NT2/D1 (cell line): ENCODE data around the gene AKR1C8.
"Not testable (repeated sequence)": the region's sequence is repeated elsewhere in the genome, so short reads cannot be mapped to it uniquely, and the experiment has no call there.

ENCODE experiments used
- DNase-seq: peaks from one replicate; pipeline ENCODE4 v3.0.0-alpha.2; 2011; ENCODE audit warnings: low read depth, low spot score
- H3K27me3 ChIP-seq: 2 replicates; pipeline ENCODE4 v1.6.0; 2011; ENCODE audit warnings: mild to moderate bottlenecking; ENCODE audit not compliant: insufficient read length, insufficient read depth
- H3K36me3 ChIP-seq: 2 replicates; pipeline ENCODE4 v1.6.1; 2011; ENCODE audit warnings: mild to moderate bottlenecking, low read length, mixed read lengths; ENCODE audit not compliant: insufficient read depth, insufficient read length
- H3K4me1 ChIP-seq: 2 replicates; pipeline ENCODE4 v1.5.1; 2011; ENCODE audit not compliant: insufficient read depth, insufficient read length
- H3K4me3 ChIP-seq: 2 replicates; pipeline ENCODE4 v1.5.1; 2011; ENCODE audit warnings: low read depth; ENCODE audit not compliant: insufficient read length
- H3K9ac ChIP-seq: 2 replicates; pipeline ENCODE4 v1.6.0; 2011; ENCODE audit warnings: low read depth; ENCODE audit not compliant: insufficient read length
- H3K9me3 ChIP-seq: 2 replicates; pipeline ENCODE4 v1.5.1; 2011; ENCODE audit warnings: mild to moderate bottlenecking, low read length; ENCODE audit not compliant: insufficient read depth
- SUZ12 ChIP-seq: IDR thresholded peaks from 2 replicates; pipeline ENCODE4 v1.6.1; 2011; ENCODE audit not compliant: insufficient read length, insufficient read depth; ENCODE audit errors: extremely low read depth
- YY1 ChIP-seq: IDR thresholded peaks from 2 replicates; pipeline ENCODE4 v1.6.1; 2011; ENCODE audit not compliant: insufficient read length, insufficient read depth
- ZNF274 ChIP-seq: IDR thresholded peaks from 2 replicates; pipeline ENCODE4 v1.6.1; 2011; ENCODE audit warnings: mild to moderate bottlenecking, low read depth, low read length

The AKR1C8 gene

GRCh38 chr10:5135581-5135980 is 49.4 kb downstream of the AKR1C8 start:
- DNase-seq, result no peak
- Histone ChIP-seq H3K9me3 (peaks cover 11% of the 10 kb centered on the region), H3K9ac (no peak overlapping the region), H3K27me3 (no peaks in the 10 kb centered on the region), H3K36me3 (no peaks in the 10 kb centered on the region), H3K4me3 (no peak overlapping the region), H3K4me1 (no peaks in the 10 kb centered on the region)
- no peak for TF ChIP-seq SUZ12
- TF ChIP-seq ZNF274, result no peak
- TF ChIP-seq YY1, result no peak

- H3K27me3 ChIP-seq, result no peaks in the 10 kb centered on the region
- H3K4me1 ChIP-seq, result no peaks in the 10 kb centered on the region
- H3K4me3 ChIP-seq, result no peak overlapping the region
- TF ChIP-seq YY1 (no peak), ZNF274 (no peak), SUZ12 (no peak)
- no peak for DNase-seq
- no peaks in the 10 kb centered on the region for H3K36me3 ChIP-seq
- no peaks in the 10 kb centered on the region; the same call in 1 of the 2 replicates for H3K9me3 ChIP-seq
- H3K9ac ChIP-seq, result no peak overlapping the region
Observed at GRCh38 chr10:5125315-5126044, 59.5 kb downstream of the AKR1C8 start.

GRCh38 chr10:5123886-5124285 is 61.1 kb downstream of the AKR1C8 start:
- Histone ChIP-seq H3K4me3 (no peak overlapping the region), H3K27me3 (no peaks in the 10 kb centered on the region), H3K9ac (no peak overlapping the region), H3K4me1 (no peaks in the 10 kb centered on the region), H3K9me3 (no peaks in the 10 kb centered on the region; the same call in 1 of the 2 replicates), H3K36me3 (no peaks in the 10 kb centered on the region)
- DNase-seq, result no peak
- TF ChIP-seq ZNF274 (no peak), SUZ12 (no peak), YY1 (no peak)

DNA sequence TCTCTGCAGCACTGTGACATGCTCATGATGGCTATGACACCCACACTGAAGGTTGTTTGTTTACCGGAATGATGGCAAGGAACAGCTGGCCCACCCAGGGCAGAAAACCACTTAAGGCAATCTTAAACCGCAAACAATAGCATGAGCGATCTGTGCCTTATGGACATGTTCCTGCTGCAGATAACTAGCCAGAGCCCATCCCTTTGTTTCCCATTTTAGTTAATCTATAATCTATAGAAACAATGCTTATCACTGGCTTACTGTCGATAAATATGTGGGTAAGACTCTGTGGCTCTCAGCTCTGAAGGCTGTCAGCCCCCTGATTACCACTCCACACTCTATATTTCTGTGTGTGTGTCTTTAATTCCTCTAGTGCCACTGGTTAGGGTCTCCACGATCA is 65.0 kb downstream of the AKR1C8 start:
- H3K27me3 ChIP-seq, DNase-seq, H3K9me3 ChIP-seq, H3K36me3 ChIP-seq, H3K4me1 ChIP-seq, H3K9ac ChIP-seq, H3K4me3 ChIP-seq: not testable (repeated sequence)

- H3K9me3 ChIP-seq, result no peaks in the 10 kb centered on the region; the same call in 1 of the 2 replicates
- no peaks in the 10 kb centered on the region for H3K36me3 ChIP-seq
- TF ChIP-seq YY1 (no peak), ZNF274 (no peak), SUZ12 (no peak)
- no peaks in the 10 kb centered on the region for H3K27me3 ChIP-seq
- H3K4me1 ChIP-seq, result no peaks in the 10 kb centered on the region
- no peak overlapping the region for H3K9ac ChIP-seq
- no peak for DNase-seq
- H3K4me3 ChIP-seq, result no peak overlapping the region
Observed at GRCh38 chr10:5117026-5117425, 67.9 kb downstream of the AKR1C8 start.

DNA sequence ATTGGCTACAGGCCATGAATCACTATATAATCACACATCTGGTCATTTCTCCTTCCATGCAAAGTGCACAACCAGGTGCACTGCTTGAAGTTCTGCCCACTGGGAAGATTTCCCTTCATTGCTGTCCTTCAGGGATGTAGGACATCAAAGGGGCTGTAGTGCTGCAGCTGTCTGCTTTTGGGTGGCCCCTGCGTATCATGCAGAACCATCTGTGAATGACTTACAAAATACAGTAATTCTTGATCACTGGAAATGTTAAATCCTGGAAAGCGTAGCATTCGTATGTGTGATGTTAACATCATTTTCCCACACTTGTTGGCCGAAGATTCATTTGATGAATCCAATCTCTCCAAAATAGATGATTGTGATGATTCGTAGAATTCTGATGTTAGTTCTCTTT is 68.3 kb downstream of the AKR1C8 start:
- no peaks in the 10 kb centered on the region; the same call in 1 of the 2 replicates for H3K9me3 ChIP-seq
- H3K9ac ChIP-seq, result no peak overlapping the region
- TF ChIP-seq ZNF274 (no peak), YY1 (no peak), SUZ12 (no peak)
- H3K4me1 ChIP-seq, result no peaks in the 10 kb centered on the region
- H3K4me3 ChIP-seq, result no peak overlapping the region
- no peaks in the 10 kb centered on the region for H3K36me3 ChIP-seq
- H3K27me3 ChIP-seq, result no peaks in the 10 kb centered on the region
- no peak for DNase-seq

GRCh38 chr10:5109861-5110260 is 75.1 kb downstream of the AKR1C8 start:
- H3K27me3 ChIP-seq, H3K4me1 ChIP-seq, DNase-seq, H3K36me3 ChIP-seq, H3K4me3 ChIP-seq, H3K9me3 ChIP-seq, H3K9ac ChIP-seq: not testable (repeated sequence)

DNA sequence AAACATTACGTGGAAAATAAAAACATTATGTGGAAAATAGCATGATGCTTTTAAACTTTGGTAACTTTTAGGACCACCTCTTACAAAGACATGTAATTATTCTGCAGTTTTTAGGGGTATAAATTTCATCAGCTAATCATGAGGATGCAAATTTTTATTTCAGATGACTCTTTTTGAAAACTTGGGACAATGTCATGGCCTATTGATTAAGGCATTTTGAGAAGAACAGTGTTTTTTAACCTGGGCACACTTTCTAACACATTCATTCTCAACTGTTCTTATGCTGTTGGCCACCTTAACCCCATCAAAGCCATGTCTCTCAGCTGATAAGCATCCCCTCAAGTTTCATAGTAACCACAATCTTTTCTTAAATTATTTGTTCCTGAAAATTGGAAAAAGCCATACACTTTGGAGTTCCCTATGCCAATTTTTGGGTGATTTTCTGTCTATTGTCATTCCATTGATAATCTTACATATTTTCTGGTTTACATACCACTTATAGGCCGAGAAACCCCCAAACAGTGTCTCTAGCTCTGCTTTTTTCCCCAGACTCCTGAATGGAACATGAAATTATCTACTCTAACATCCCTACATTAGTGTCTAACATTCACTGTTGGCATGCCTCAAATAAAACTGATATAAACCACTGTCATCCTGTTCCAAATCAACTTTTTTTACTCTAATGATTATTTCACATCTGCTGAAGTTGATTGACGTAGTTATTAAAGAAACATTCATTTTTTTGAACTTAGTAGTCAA is 76.1 kb downstream of the AKR1C8 start:
- H3K4me3 ChIP-seq, result no peak overlapping the region
- TF ChIP-seq SUZ12, result no peak
- TF ChIP-seq ZNF274, result no peak
- TF ChIP-seq YY1, result no peak
- H3K27me3 ChIP-seq, result no peaks in the 10 kb centered on the region
- no peak for DNase-seq
- H3K4me1 ChIP-seq, result no peaks in the 10 kb centered on the region
- H3K36me3 ChIP-seq, result no peaks in the 10 kb centered on the region
- H3K9me3 ChIP-seq, result 0 out of 2 replicates have a peak, but pooled peaks cover 8% of the 10 kb centered on the region
- no peak overlapping the region for H3K9ac ChIP-seq
